Lung (tissue), 12 donors: ENCODE data around the gene RIBC2. TPM values are rescaled to one million over a fixed set of nuclear protein-coding genes. Genes with fewer than 3 reads are reported as not detected.

Experiments used
- ATAC-seq: fragments of 200-7000 bp; cut with Tn5 transposase; one replicate; pipeline ENCODE4 v1.9.1; 2020; ENCODE audit warnings: moderate number of reproducible peaks; ENCODE audit not compliant: insufficient read depth, low FRiP score
- DNase-seq, 3 donors: peaks; one replicate each; pipeline ENCODE4 v3.0.0-alpha.2; 2013 to 2017
- H3K27ac ChIP-seq, 2 donors: one replicate each; pipeline ENCODE4 v1.5.1; 2013; ENCODE audit warnings: mild to moderate bottlenecking in 2 of 2, moderate library complexity in 2 of 2, control low read depth in 1 of 2, inconsistent platforms in 1 of 2, low read depth in 1 of 2, low read length in 1 of 2
- H3K27me3 ChIP-seq, 3 donors: one replicate each; pipeline ENCODE4 v1.5.1; 2013; ENCODE audit warnings: low read length in 2 of 3; ENCODE audit not compliant: control insufficient read depth in 3 of 3, insufficient read depth in 3 of 3
- H3K36me3 ChIP-seq, 4 donors: one replicate each; pipeline ENCODE4 v1.5.1; 2013; ENCODE audit warnings: low read length in 4 of 4, mild to moderate bottlenecking in 1 of 4, moderate library complexity in 1 of 4; ENCODE audit not compliant: control insufficient read depth in 4 of 4, insufficient read depth in 4 of 4
- H3K4me1 ChIP-seq, 5 donors: one replicate each; pipeline ENCODE4 v1.5.1; 2013; ENCODE audit warnings: low read length in 5 of 5, mild to moderate bottlenecking in 2 of 5, moderate library complexity in 1 of 5; ENCODE audit not compliant: control insufficient read depth in 5 of 5, insufficient read depth in 5 of 5
- H3K4me3 ChIP-seq: one replicate; pipeline ENCODE4 v1.5.1; 2013; ENCODE audit warnings: mild to moderate bottlenecking, control low read depth, moderate library complexity
- H3K9ac ChIP-seq, 2 donors: one replicate each; pipeline ENCODE4 v1.5.1; 2013; ENCODE audit warnings: low read length in 2 of 2, control low read depth in 1 of 2; ENCODE audit not compliant: insufficient read depth in 1 of 2
- H3K9me3 ChIP-seq, 4 donors: one replicate each; pipeline ENCODE4 v1.5.1; 2013; ENCODE audit warnings: low read length in 3 of 4, mild to moderate bottlenecking in 1 of 4, moderate library complexity in 1 of 4; ENCODE audit not compliant: control insufficient read depth in 4 of 4, insufficient read depth in 3 of 4
- WGBS, 2 donors: extraction: QIAGEN DNeasy Blood & Tissue Kit; methylation state at CpG; one replicate each; pipeline ENCODE4 v1.1.7; 2013; 5-methylcytosine and 5-hydroxymethylcytosine counted together
- polyA plus RNA-seq, 2 donors: library from polyadenylated mRNA; stranded (reverse); fragments of 200-250 nt; gene quantifications; one replicate each; pipeline ENCODE4 v1.2.1, GENCODE V29; 2013
- total RNA-seq, 2 donors: library from RNA; depleted of rRNA in 1 of 2; stranded (reverse); fragments of >200 nt in 1 of 2; gene quantifications; one replicate each; pipeline ENCODE4 v1.2.1, GENCODE V29; 2014 to 2021
- TF ChIP-seq, protein P1 (sequence below): IDR thresholded peaks from 2 replicates; pipeline ENCODE4 v1.5.1; 2012; ENCODE audit warnings: mild to moderate bottlenecking; ENCODE audit errors: control extremely low read depth, extremely low read depth
- donor health status: control.
- donor health status: control.
- donor health status: Bipolar disorder and iron deficiency.
- donor health status: healthy.
- donor health status: DM: yes; HTN: yes; CAD: no.

RIBC2 gene
- total and polyA plus RNA-seq, 4 donors, result 2.8 to 8.1 (median 5.7) TPM

GRCh38 chr22:45441138-45441537 lies 27.6 kb downstream of the RIBC2 start:
- TF ChIP-seq, protein P1, sequence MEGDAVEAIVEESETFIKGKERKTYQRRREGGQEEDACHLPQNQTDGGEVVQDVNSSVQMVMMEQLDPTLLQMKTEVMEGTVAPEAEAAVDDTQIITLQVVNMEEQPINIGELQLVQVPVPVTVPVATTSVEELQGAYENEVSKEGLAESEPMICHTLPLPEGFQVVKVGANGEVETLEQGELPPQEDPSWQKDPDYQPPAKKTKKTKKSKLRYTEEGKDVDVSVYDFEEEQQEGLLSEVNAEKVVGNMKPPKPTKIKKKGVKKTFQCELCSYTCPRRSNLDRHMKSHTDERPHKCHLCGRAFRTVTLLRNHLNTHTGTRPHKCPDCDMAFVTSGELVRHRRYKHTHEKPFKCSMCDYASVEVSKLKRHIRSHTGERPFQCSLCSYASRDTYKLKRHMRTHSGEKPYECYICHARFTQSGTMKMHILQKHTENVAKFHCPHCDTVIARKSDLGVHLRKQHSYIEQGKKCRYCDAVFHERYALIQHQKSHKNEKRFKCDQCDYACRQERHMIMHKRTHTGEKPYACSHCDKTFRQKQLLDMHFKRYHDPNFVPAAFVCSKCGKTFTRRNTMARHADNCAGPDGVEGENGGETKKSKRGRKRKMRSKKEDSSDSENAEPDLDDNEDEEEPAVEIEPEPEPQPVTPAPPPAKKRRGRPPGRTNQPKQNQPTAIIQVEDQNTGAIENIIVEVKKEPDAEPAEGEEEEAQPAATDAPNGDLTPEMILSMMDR, result peak; percentile 13
- DNase-seq, result peak; percentile 59 to 77 (median 64)

GRCh38 chr22:45442116-45442515 lies 28.6 kb downstream of the RIBC2 start:
- ATAC-seq (no peak), DNase-seq (no peak)
- Histone ChIP-seq H3K4me1 (peaks cover 0 to 11% (median 4%) of the 10 kb centered on the region in 5 donors), H3K9ac (no peak overlapping the region), H3K9me3 (peaks cover 0 to 2% (median 0%) of the 10 kb centered on the region in 4 donors), H3K4me3 (no peak overlapping the region), H3K27me3 (no peaks in the 10 kb centered on the region), H3K27ac (no peak overlapping the region), H3K36me3 (no peaks in the 10 kb centered on the region)
- TF ChIP-seq, protein P1, result no peak
- 69 to 85% methylated on average over 5 of the region's 5 CpGs for WGBS, 2 donors

More at GRCh38 chr22:45441138-45441537, 27.6 kb downstream of the RIBC2 start:
- Histone ChIP-seq H3K27me3 (no peaks in the 10 kb centered on the region), H3K27ac (peak overlapping the region in 1 of 2 donors; percentile 19), H3K4me3 (no peak overlapping the region), H3K36me3 (no peaks in the 10 kb centered on the region), H3K9ac (no peak overlapping the region), H3K4me1 (peaks cover 0 to 11% (median 4%) of the 10 kb centered on the region in 5 donors), H3K9me3 (peaks cover 0 to 2% (median 0%) of the 10 kb centered on the region in 4 donors)
- no peak for ATAC-seq
- WGBS, 2 donors, result 23 to 29% methylated on average over 10 of the region's 10 CpGs

DNA sequence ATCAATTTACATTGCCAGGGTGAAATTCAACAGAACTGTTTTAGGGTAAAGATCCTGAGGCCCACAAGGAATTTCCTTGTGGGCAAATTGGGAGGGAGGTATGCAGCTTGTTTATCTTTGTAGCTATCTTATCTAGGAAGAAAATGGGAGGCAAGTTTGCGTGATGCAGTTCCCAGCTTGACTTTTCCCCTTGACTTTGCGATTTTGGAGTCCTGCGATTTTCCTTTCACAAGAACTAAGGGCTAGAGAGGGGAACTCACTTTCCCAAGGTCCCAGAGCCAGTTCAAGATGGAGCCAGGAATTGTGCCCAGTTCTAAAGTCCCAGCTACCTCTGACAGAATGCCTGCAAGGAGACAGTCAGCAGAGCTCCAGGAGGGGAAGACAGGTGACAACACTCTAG lies 30.7 kb downstream of the RIBC2 start:
- DNase-seq, result no peak
- Histone ChIP-seq H3K4me1 (peaks cover 0 to 20% (median 4%) of the 10 kb centered on the region in 5 donors), H3K27me3 (no peaks in the 10 kb centered on the region), H3K4me3 (no peak overlapping the region), H3K27ac (no peak overlapping the region), H3K9ac (no peak overlapping the region), H3K9me3 (peaks cover 0 to 2% (median 0%) of the 10 kb centered on the region in 4 donors), H3K36me3 (no peaks in the 10 kb centered on the region)
- ATAC-seq, result no peak
- TF ChIP-seq, protein P1, result no peak
- 89 to 95% methylated on average over 3 of the region's 3 CpGs for WGBS, 2 donors

- Histone ChIP-seq H3K4me1 (peaks cover 0 to 25% (median 5%) of the 10 kb centered on the region in 5 donors), H3K27ac (no peak overlapping the region), H3K36me3 (no peaks in the 10 kb centered on the region), H3K4me3 (no peak overlapping the region), H3K9ac (no peak overlapping the region), H3K9me3 (peaks cover 0 to 2% (median 0%) of the 10 kb centered on the region in 4 donors), H3K27me3 (no peaks in the 10 kb centered on the region)
- TF ChIP-seq, protein P1, result no peak
- no peak for ATAC-seq
- DNase-seq, result no peak
- 87 to 88% methylated on average over 14 of the region's 14 CpGs for WGBS, 2 donors
Observed at GRCh38 chr22:45445031-45445710, 31.7 kb downstream of the RIBC2 start.
